ENCODE results near the gene MYH3. TPM values are rescaled to one million over a fixed set of nuclear protein-coding genes. Genes with fewer than 3 reads are reported as not detected.

The MYH3 gene
- total RNA-seq, 2 experiments from 2014 or later: 1.8 to 4.1 TPM

- Mint-ChIP-seq H3K4me3 (no peak overlapping the region), H3K27ac (no peak overlapping the region), H3K36me3 (ENCODE audit: low read depth) (peaks cover 25% of the 10 kb centered on the region), H3K27me3 (no peaks in the 10 kb centered on the region), H3K9me3 (no peaks in the 10 kb centered on the region), H3K4me1 (ENCODE audit: low read depth) (no peaks in the 10 kb centered on the region)
- intact Hi-C loops (cut with micrococcal nuclease): no loop called here
- peak; percentile 20 for DNase-seq
- ChIA-PET CTCF (interaction anchor here (0.6 to 18.3 kb wide), 10 partner anchors 11 to 475 kb away, joined by 3 to 177 read pairs (median 4); no protein-coding TSS in a partner anchor), POLR2A (no interaction called here)
- no peak for ATAC-seq
- TF ChIP-seq CTCF (IDR thresholded peaks at IDR 0.05): peak; percentile 36
Observed at GRCh38 chr17:10628756-10629155, 28.4 kb downstream of the MYH3 start.

GRCh38 chr17:10626390-10626789 lies 30.7 kb downstream of the MYH3 start:
- no peaks in the 10 kb centered on the region for H3K9me3 Mint-ChIP-seq
- ATAC-seq (no peak), DNase-seq (no peak)
- no peak overlapping the region for H3K4me3 Mint-ChIP-seq
- H3K4me1 Mint-ChIP-seq (ENCODE audit: low read depth): no peaks in the 10 kb centered on the region
- H3K36me3 Mint-ChIP-seq (ENCODE audit: low read depth): peaks cover 23% of the 10 kb centered on the region
- intact Hi-C loops (cut with micrococcal nuclease): no loop called here
- ChIA-PET CTCF (interaction anchor here (1.0 to 18.3 kb wide), 2 partner anchors 9 to 14 kb away, joined by 3 to 177 read pairs; no protein-coding TSS in a partner anchor), POLR2A (no interaction called here)
- TF ChIP-seq CTCF (IDR thresholded peaks at IDR 0.05): no peak
- no peak overlapping the region for H3K27ac Mint-ChIP-seq
- H3K27me3 Mint-ChIP-seq: no peaks in the 10 kb centered on the region

GRCh38 chr17:10624969-10625368 lies 32.1 kb downstream of the MYH3 start:
- ChIA-PET CTCF (interaction anchor here (0.7 to 18.3 kb wide), 2 partner anchors 7 to 22 kb away, joined by 4 to 177 read pairs; no protein-coding TSS in a partner anchor), POLR2A (no interaction called here)
- no peak for TF ChIP-seq CTCF (IDR thresholded peaks at IDR 0.05)
- intact Hi-C loops (cut with micrococcal nuclease): no loop called here
- H3K27ac Mint-ChIP-seq: no peak overlapping the region
- H3K4me3 Mint-ChIP-seq: no peak overlapping the region
- peaks cover 14% of the 10 kb centered on the region for H3K36me3 Mint-ChIP-seq (ENCODE audit: low read depth)
- H3K27me3 Mint-ChIP-seq: no peaks in the 10 kb centered on the region
- no peaks in the 10 kb centered on the region for H3K9me3 Mint-ChIP-seq
- DNase-seq: no peak
- no peak for ATAC-seq
- H3K4me1 Mint-ChIP-seq (ENCODE audit: low read depth): no peaks in the 10 kb centered on the region

GRCh38 chr17:10623737-10624338 lies 33.3 kb downstream of the MYH3 start:
- Mint-ChIP-seq H3K4me1 (ENCODE audit: low read depth) (no peaks in the 10 kb centered on the region), H3K36me3 (ENCODE audit: low read depth) (peaks cover 3% of the 10 kb centered on the region), H3K27ac (no peak overlapping the region), H3K4me3 (no peak overlapping the region), H3K9me3 (no peaks in the 10 kb centered on the region), H3K27me3 (no peaks in the 10 kb centered on the region)
- ChIA-PET POLR2A (no interaction called here), CTCF (interaction anchor here (0.8 to 1.2 kb wide), 2 partner anchors 8 to 9 kb away, joined by 3 read pairs; no protein-coding TSS in a partner anchor)
- ATAC-seq: no peak
- intact Hi-C loops (cut with micrococcal nuclease): no loop called here
- no peak for TF ChIP-seq CTCF (IDR thresholded peaks at IDR 0.05)
- DNase-seq: no peak

- no peak overlapping the region for H3K4me3 Mint-ChIP-seq
- no peak for TF ChIP-seq CTCF (IDR thresholded peaks at IDR 0.05)
- no peak for ATAC-seq
Observed at GRCh38 chr17:10622617-10623485, 34.3 kb downstream of the MYH3 start.

More at GRCh38 chr17:10622617-10623485, 34.3 kb downstream of the MYH3 start:
- ChIA-PET POLR2A (no interaction called here), CTCF (interaction anchor here (0.7 to 1.2 kb wide), 3 partner anchors 8 to 305 kb away, joined by 3 to 4 read pairs (median 3); no protein-coding TSS in a partner anchor)
- H3K27me3 Mint-ChIP-seq: peaks cover 2% of the 10 kb centered on the region
- no peak overlapping the region for H3K27ac Mint-ChIP-seq
- no peaks in the 10 kb centered on the region for H3K9me3 Mint-ChIP-seq
- H3K36me3 Mint-ChIP-seq (ENCODE audit: low read depth): no peaks in the 10 kb centered on the region
- H3K4me1 Mint-ChIP-seq (ENCODE audit: low read depth): no peaks in the 10 kb centered on the region
- DNase-seq: no peak
- intact Hi-C loops (cut with micrococcal nuclease): no loop called here
